Cardiac muscle cell (in vitro differentiated cells and primary cell): ENCODE data around the gene PROK1. TPM values are rescaled to one million over a fixed set of nuclear protein-coding genes. Genes with fewer than 3 reads are reported as not detected.

ENCODE experiments used
- DNase-seq, 2 donors: peaks; one replicate each; pipeline versions ENCODE4 v3.0.0 to v3.0.0-alpha.2; 2010 to 2017; ENCODE audit warnings: low read depth in 1 of 2, low spot score in 1 of 2
- H3K27ac ChIP-seq: fragments of 200-600 bp; sonication (generic); 2 replicates; pipeline ENCODE4 v1.5.1; 2016
- H3K27me3 ChIP-seq: fragments of 200-600 bp; sonication (generic); 2 replicates; pipeline ENCODE4 v1.6.0; 2016; ENCODE audit warnings: control low read depth
- H3K36me3 ChIP-seq: fragments of 200-600 bp; sonication (generic); 2 replicates; pipeline ENCODE4 v1.5.1; 2016; ENCODE audit warnings: control low read depth
- H3K4me1 ChIP-seq: fragments of 200-600 bp; sonication (generic); 2 replicates; pipeline ENCODE4 v1.8.1; 2017; ENCODE audit warnings: low read depth, mild to moderate bottlenecking, mixed run types
- H3K4me3 ChIP-seq: fragments of 200-600 bp; sonication (generic); 2 replicates; pipeline ENCODE4 v1.5.1; 2016; ENCODE audit warnings: mild to moderate bottlenecking
- H3K9me3 ChIP-seq: fragments of 200-600 bp; sonication (generic); 2 replicates; pipeline ENCODE4 v1.5.1; 2017; ENCODE audit warnings: low read depth, mild to moderate bottlenecking, control low read depth
- polyA plus RNA-seq: library from polyadenylated mRNA; unstranded; fragments of >200 nt; fragmentation: Nextera tagmentation; extraction: Ambion mirVana; gene quantifications from 2 replicates; pipeline ENCODE4 v1.2.1, GENCODE V29; 2016
- total RNA-seq: library from RNA; depleted of rRNA; stranded (reverse); fragments of >200 nt; gene quantifications from 2 replicates; pipeline ENCODE4 v1.2.3, GENCODE V29; 2016
- TF ChIP-seq, protein P1 (sequence below): IDR thresholded peaks from 2 replicates; pipeline ENCODE4 v1.5.1; 2012; ENCODE audit warnings: low read depth, mild to moderate bottlenecking, low read length

The PROK1 gene
- total and polyA plus RNA-seq, 2 experiments from 2014 or later = 0.24 TPM; not detected in 1

DNA sequence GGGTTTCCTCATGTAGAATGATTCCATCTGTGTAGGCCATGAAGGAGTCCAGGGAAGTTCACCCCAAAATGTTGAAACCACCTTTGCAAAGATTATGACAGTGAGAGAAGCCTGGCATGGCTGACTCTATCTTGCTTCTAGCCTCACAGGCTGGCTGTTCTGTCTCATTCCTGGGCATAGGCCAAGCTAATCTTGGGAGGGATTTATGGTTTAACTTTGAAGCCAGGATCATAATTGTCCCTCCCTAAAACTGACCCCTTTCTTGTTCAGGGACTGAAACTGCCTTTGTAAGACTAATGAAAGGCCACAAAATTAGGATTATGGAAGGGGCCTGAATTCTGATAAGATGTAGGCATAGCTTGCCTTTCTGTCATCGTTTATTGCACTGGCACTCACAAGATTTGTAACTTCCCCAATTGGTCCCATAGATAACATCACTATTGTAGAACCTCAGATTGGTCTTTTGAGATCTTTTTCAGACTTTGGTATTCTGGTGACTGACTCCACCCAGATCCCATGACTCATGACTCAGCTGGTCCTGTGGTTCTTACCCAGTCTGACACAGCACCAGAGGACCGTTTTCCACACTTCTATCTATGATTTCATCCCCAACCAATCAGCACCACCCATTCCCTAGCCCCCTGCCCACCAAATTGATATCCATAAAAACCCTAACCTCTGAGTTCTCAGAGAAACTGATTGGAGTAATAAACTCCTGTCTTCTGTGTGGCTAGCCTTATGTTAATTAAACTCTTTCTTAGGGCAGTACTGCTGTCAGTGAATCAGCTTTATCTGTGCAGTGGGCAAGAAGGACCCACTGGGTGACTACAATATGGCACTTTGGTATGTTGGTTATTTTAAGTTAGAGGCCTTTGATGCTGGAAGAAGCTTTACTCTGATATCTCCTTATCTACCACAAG, 29.8 kb upstream of the PROK1 start:
- Histone ChIP-seq H3K4me1 (no peaks in the 10 kb centered on the region), H3K36me3 (no peaks in the 10 kb centered on the region), H3K4me3 (no peak overlapping the region), H3K27ac (no peak overlapping the region), H3K27me3 (no peaks in the 10 kb centered on the region), H3K9me3 (no peaks in the 10 kb centered on the region)
- DNase-seq = peak in 1 of 2 donors; percentile 49
- TF ChIP-seq, protein P1, sequence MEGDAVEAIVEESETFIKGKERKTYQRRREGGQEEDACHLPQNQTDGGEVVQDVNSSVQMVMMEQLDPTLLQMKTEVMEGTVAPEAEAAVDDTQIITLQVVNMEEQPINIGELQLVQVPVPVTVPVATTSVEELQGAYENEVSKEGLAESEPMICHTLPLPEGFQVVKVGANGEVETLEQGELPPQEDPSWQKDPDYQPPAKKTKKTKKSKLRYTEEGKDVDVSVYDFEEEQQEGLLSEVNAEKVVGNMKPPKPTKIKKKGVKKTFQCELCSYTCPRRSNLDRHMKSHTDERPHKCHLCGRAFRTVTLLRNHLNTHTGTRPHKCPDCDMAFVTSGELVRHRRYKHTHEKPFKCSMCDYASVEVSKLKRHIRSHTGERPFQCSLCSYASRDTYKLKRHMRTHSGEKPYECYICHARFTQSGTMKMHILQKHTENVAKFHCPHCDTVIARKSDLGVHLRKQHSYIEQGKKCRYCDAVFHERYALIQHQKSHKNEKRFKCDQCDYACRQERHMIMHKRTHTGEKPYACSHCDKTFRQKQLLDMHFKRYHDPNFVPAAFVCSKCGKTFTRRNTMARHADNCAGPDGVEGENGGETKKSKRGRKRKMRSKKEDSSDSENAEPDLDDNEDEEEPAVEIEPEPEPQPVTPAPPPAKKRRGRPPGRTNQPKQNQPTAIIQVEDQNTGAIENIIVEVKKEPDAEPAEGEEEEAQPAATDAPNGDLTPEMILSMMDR = no peak

DNA sequence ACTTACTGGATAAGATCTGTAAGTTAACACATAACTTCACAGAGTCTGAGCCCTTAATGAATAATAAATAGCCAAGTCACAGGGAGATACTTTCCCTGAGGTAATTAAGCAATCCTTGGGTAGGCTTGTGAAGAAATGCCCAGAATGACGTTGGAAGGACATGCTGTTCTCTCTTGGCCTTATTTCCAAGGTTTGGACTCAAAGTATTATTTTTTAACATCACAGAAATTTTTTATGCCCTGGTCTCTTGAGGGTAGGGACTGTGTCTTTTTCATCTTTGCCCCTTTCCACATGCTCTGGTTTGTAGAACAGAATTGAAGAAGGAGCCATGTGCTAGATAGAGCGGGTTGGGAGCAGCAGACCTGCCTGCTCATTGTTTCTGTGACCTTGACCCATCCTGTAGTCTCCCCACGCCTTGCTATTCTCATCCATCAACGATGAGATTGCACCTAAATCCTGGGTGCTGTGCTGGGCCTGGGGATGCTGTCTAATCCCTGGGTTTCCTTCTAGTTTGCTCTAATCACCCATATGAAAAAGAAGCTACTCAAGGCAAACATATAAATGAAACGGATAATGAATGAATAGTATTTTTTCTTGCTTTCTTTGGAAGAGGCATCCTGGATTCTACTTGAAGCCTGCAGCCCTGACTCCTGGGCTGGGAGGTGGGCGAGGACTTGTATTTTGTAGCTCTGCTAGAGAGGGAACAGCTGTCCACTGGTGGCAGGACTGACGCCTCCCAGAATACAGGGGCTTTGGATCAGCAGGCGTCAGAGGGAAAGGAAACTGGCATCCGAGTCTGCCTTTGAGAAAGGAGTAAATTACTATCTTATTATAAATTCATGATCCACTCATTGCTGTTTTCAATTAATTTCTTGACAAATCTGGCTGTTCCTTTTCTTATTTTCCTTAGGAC, 26.0 kb upstream of the PROK1 start:
- TF ChIP-seq, protein P1 = no peak
- no peaks in the 10 kb centered on the region for H3K4me1 ChIP-seq
- peak overlapping the region; percentile 4 for H3K27ac ChIP-seq
- peak in 1 of 2 donors; percentile 61 for DNase-seq
- no peaks in the 10 kb centered on the region for H3K9me3 ChIP-seq
- H3K4me3 ChIP-seq = no peak overlapping the region
- no peaks in the 10 kb centered on the region for H3K36me3 ChIP-seq
- no peaks in the 10 kb centered on the region for H3K27me3 ChIP-seq

DNA sequence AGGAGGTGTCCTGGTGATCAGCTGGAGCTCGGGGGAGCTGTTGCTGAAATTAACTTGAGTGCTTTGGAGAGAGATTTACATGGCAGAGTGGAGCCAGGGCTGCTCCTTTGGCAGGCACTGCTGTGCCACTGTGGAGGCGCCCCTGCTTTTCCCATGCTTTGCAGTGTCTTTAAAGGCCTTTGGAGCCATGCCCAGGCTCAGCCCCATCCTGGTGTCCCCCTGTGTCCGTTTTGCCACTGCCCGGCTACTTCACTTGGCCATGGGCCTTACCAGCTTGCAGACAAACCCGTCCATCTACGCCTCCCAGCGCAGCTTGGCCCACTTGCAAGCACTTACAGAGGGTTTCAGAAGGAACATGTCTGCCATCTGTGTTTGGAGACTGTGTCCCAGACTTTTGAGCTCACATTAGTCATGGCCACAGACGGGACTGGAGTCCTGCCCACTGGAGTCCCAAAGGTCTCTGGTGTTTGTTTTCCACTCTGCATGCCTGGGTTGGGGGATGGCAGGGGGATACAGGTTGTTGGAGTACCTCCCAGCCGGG, 25.3 kb upstream of the PROK1 start:
- Histone ChIP-seq H3K36me3 (no peaks in the 10 kb centered on the region), H3K4me3 (no peak overlapping the region), H3K4me1 (no peaks in the 10 kb centered on the region), H3K27ac (peak overlapping the region; percentile 4), H3K27me3 (no peaks in the 10 kb centered on the region), H3K9me3 (no peaks in the 10 kb centered on the region)
- TF ChIP-seq, protein P1 = no peak
- no peak for DNase-seq

DNA sequence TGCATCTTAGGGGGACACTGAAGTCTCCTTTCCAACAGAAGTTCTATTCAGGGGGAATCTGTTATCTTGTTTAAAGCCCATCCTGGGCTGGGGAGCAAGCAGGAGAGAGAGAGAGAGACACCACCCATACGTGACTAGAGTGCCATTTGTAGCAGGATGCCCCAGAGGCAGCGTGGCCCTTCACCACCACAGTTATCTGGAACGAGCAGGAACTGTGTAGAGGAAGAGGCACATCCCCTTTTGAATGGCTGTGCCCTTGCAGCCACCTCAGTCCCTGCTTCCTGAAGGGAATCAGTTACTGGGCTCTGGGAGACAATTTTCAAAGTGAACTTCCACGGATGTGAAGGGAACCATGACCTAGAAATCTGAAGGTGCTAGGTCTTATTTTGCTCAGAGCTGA, 24.1 kb upstream of the PROK1 start:
- no peaks in the 10 kb centered on the region for H3K9me3 ChIP-seq
- no peak overlapping the region for H3K27ac ChIP-seq
- no peaks in the 10 kb centered on the region for H3K27me3 ChIP-seq
- H3K4me1 ChIP-seq = no peaks in the 10 kb centered on the region
- DNase-seq = no peak
- H3K4me3 ChIP-seq = no peak overlapping the region
- no peaks in the 10 kb centered on the region for H3K36me3 ChIP-seq
- TF ChIP-seq, protein P1 = no peak

DNA sequence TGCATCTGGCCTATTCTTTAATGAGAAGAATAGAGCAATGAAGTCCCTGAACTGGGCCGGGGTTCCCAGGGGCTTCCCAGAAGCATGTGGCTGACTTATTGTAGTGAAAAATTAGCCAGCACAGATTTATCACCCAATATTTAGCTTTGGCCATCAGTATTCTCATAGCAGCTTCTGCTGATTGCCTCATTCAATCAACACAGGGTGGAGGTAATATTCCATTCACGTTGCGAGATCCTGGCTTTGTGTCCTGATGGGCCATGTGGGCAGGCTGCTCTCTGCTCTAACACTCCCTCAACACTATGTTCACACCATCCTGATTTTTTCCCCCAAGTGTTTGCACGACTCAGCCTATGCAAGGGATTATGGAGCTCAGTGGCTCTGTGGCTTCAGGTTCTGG, 22.0 kb upstream of the PROK1 start:
- DNase-seq = no peak
- H3K4me1 ChIP-seq = no peaks in the 10 kb centered on the region
- H3K4me3 ChIP-seq = no peak overlapping the region
- H3K27me3 ChIP-seq = no peaks in the 10 kb centered on the region
- no peaks in the 10 kb centered on the region for H3K9me3 ChIP-seq
- TF ChIP-seq, protein P1 = no peak
- H3K36me3 ChIP-seq = no peaks in the 10 kb centered on the region
- H3K27ac ChIP-seq = no peak overlapping the region
